Epithelial cell of proximal tubule (primary cell): ENCODE results near the gene RAP1GDS1. TPM values are rescaled to one million over a fixed set of nuclear protein-coding genes. Genes with fewer than 3 reads are reported as not detected.
A peak's percentile ranks its signal among the peaks of the same experiment; 100 is the strongest.

Source experiments
- DNase-seq: peaks from one replicate; pipeline ENCODE4 v3.0.0-alpha.2; 2011; ENCODE audit warnings: low read depth
- H3K4me3 ChIP-seq: 2 replicates; pipeline ENCODE4 v1.5.1; 2011; ENCODE audit warnings: low read depth, mild to moderate bottlenecking, low read length
- CTCF ChIP-seq: conservative IDR thresholded peaks from 2 replicates; pipeline ENCODE4 v1.5.1; 2012; ENCODE audit warnings: low read depth, mild to moderate bottlenecking, low read length
- total RNA-seq: library from RNA; depleted of rRNA; stranded (reverse); fragments of >200 nt; gene quantifications from 2 replicates; pipeline ENCODE4 v1.2.3, GENCODE V29; 2015

Gene RAP1GDS1
- total RNA-seq, 1 donor from 2014 or later: 32.4 TPM

GRCh38 chr4:98261405-98262291 lies 464 bp downstream of the RAP1GDS1 start:
- no peak for DNase-seq
- no peak for TF ChIP-seq CTCF
- H3K4me3 ChIP-seq: peak overlapping the region; percentile 87

- DNase-seq: no peak
- no peak for TF ChIP-seq CTCF
- peak overlapping the region; percentile 87 for H3K4me3 ChIP-seq
These were observed 1.2 kb downstream of the RAP1GDS1 start for GRCh38 chr4:98262431-98262830.

- DNase-seq: no peak
- TF ChIP-seq CTCF: no peak
- H3K4me3 ChIP-seq: no peak overlapping the region
These were observed 6.3 kb downstream of the RAP1GDS1 start for GRCh38 chr4:98267498-98267897.

GRCh38 chr4:98275145-98275544 lies 14.0 kb downstream of the RAP1GDS1 start:
- no peak for TF ChIP-seq CTCF
- H3K4me3 ChIP-seq: no peak overlapping the region
- DNase-seq: no peak

GRCh38 chr4:98283219-98284189 lies 22.3 kb downstream of the RAP1GDS1 start:
- no peak overlapping the region for H3K4me3 ChIP-seq
- no peak for TF ChIP-seq CTCF
- DNase-seq: no peak

- no peak for DNase-seq
These were observed 23.5 kb downstream of the RAP1GDS1 start for GRCh38 chr4:98284640-98285046.

More at GRCh38 chr4:98284640-98285046, 23.5 kb downstream of the RAP1GDS1 start:
- no peak for TF ChIP-seq CTCF
- H3K4me3 ChIP-seq: no peak overlapping the region
